Measurements from ENCODE around the gene ZNF383.
"Not testable (repeated sequence)": the region's sequence is repeated elsewhere in the genome, so short reads cannot be mapped to it uniquely, and the experiment has no call there.

The ZNF383 gene

GRCh38 chr19:37292998-37293939 lies 75.3 kb downstream of the ZNF383 start:
- not testable (repeated sequence) for DNase-seq (ENCODE audit: low read depth, low spot score)

GRCh38 chr19:37294246-37294645 lies 76.2 kb downstream of the ZNF383 start:
- not testable (repeated sequence) for DNase-seq (ENCODE audit: low read depth, low spot score)
